Bronchial epithelial cell (primary cell): ENCODE results near the gene LORICRIN. TPM values are rescaled to one million over a fixed set of nuclear protein-coding genes. Genes with fewer than 3 reads are reported as not detected.
A peak's percentile ranks its signal among the peaks of the same experiment; 100 is the strongest.

Experiments used
- DNase-seq: peaks from one replicate; pipeline ENCODE4 v3.0.0-alpha.2; 2010; ENCODE audit warnings: low read depth
- FAIRE-seq: peaks from 2 replicates; lab custom pipeline; 2011; peaks lifted over from hg19 to GRCh38; lab: Jason Lieb, UNC
- H3K27me3 ChIP-seq: 2 replicates; pipeline ENCODE4 v1.5.1; 2011; ENCODE audit warnings: low read length; ENCODE audit not compliant: control insufficient read depth, insufficient read depth
- H3K36me3 ChIP-seq: 2 replicates; pipeline ENCODE4 v1.5.1; 2011; ENCODE audit warnings: low read length; ENCODE audit not compliant: control insufficient read depth, insufficient read depth
- H3K4me3 ChIP-seq: 2 replicates; pipeline ENCODE4 v1.5.1; 2011; ENCODE audit warnings: mild to moderate bottlenecking, low read depth, low read length, control low read depth
- CTCF ChIP-seq: IDR thresholded peaks from 2 replicates; pipeline ENCODE4 v1.5.1; 2011; ENCODE audit warnings: mild to moderate bottlenecking, moderate library complexity, low read length, control low read depth, inconsistent platforms; ENCODE audit not compliant: insufficient read depth, severe bottlenecking
- total RNA-seq: library from RNA; depleted of rRNA; stranded (reverse); fragments of >200 nt; gene quantifications from 2 replicates; pipeline ENCODE4 v1.2.1, GENCODE V29; 2014

The LORICRIN gene
- total RNA-seq = not detected in 2 replicates

- Histone ChIP-seq H3K4me3 (no peak within 1 kb of the TSS), H3K27me3 (peaks cover 30% of the 10 kb centered on the region), H3K36me3 (no peaks in the 10 kb centered on the region)
- no peak for DNase-seq
- no peak for TF ChIP-seq CTCF
- FAIRE-seq = peak; percentile 32
These were observed at the start of gene LORICRIN for GRCh38 chr1:153259387-153259786. Gene LORICRIN, plus strand, starts transcription at chr1:153259687. Its CDS starts 1,263 bp downstream, at chr1:153260950.

- Histone ChIP-seq H3K36me3 (no peaks in the 10 kb centered on the region), H3K27me3 (peaks cover 5% of the 10 kb centered on the region), H3K4me3 (no peak overlapping the region)
- DNase-seq (no peak), FAIRE-seq (no peak)
- TF ChIP-seq CTCF = no peak
These were observed 49.3 kb upstream of the LORICRIN start for GRCh38 chr1:153210206-153210605.

GRCh38 chr1:153212201-153212600 is 47.3 kb upstream of the LORICRIN start:
- FAIRE-seq (no peak), DNase-seq (no peak)

GRCh38 chr1:153213519-153213918 is 46.0 kb upstream of the LORICRIN start:
- FAIRE-seq = no peak
- no peak for TF ChIP-seq CTCF
- Histone ChIP-seq H3K27me3 (peaks cover 7% of the 10 kb centered on the region), H3K36me3 (no peaks in the 10 kb centered on the region), H3K4me3 (no peak overlapping the region)
- DNase-seq = no peak

More at GRCh38 chr1:153212201-153212600, 47.3 kb upstream of the LORICRIN start:
- no peak overlapping the region for H3K4me3 ChIP-seq
- no peak for TF ChIP-seq CTCF
- no peaks in the 10 kb centered on the region for H3K36me3 ChIP-seq
- peaks cover 5% of the 10 kb centered on the region for H3K27me3 ChIP-seq

GRCh38 chr1:153217212-153217611 is 42.3 kb upstream of the LORICRIN start, which contains the start of gene PRR9:
Gene PRR9, plus strand, starts transcription at chr1:153217584. Its CDS starts 561 bp downstream, at chr1:153218145.
- peaks cover 2% of the 10 kb centered on the region for H3K27me3 ChIP-seq
- H3K4me3 ChIP-seq = no peak within 1 kb of the TSS
- no peaks in the 10 kb centered on the region for H3K36me3 ChIP-seq
- peak; percentile 11 for DNase-seq
- no peak for TF ChIP-seq CTCF
- no peak for FAIRE-seq
